ENCODE measurements around the gene CASQ2.

Gene CASQ2

DNA sequence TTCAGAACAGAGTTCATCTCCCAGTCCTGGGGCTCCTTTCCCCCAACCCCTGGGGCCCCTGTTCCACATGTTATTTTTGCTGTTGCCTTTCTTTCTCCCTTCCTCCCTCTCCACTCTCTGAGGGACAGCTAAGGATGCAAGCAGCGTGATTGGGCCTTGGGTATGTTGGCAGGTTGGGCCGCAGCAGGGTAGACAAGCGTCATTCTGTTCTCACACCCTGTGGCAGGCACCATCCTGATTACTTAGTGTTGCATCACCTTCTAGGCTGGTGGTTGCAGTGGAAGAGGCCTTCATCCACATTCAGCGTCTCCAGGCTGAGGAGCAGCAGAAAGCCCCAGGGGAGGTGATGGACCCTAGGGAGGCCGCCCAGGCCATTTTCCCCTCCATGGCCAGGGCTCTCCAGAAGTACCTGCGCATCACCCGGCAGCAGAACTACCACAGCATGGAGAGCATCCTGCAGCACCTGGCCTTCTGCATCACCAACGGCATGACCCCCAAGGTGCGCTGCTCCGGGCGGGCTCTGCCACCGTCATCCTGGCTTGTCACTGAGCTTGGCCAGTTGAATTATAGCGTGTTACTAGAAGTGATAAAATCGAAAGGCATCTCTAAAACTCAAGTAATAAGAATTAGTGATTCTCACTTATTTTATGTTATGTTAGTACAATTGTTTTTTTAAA, 83.3 kb downstream of the CASQ2 start:
- DNase-seq = no peak

- DNase-seq = no peak
Measured at GRCh38 chr1:115682792-115683191, 85.7 kb downstream of the CASQ2 start.

DNA sequence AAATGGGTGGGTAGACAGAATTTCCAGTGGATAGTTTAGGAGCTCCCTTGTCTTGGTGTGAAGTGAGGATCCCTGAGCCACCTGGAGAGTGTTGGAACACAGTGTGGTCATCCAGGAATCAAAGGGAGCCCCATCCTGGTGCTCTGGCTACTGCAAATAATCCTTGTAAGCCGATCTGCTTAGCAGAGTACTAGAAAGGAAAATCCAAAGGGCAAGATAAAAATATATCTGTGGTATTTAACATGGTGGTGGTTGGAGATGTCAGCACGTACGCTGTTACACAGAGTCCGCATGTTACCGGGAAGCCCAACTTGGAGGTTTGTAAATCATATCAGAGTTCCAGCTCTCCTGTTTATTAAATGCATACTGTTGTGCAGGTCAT, 87.8 kb downstream of the CASQ2 start:
- DNase-seq = no peak

DNA sequence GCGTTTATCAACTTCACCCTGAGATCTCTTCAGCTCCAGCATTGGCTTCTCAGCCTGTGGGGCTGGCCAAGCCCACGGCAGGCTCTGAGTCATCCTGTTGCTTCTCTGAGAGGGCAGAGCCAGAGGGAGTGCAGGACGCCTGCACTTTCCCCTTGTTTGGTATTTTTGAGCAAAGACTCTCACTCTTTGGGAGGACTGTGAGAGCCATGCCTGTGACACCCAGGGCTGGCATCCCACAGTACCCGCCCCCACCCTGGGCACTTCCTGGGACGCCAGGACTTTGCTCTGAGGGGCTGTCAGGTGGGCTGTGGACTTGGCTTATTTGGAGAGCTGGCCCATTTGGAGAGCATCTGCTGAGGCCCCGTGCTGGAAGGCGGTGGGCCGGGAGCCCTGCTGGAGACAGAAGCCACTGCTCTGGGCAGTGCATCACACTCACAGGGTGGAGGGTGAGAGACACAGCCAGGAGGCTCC, 89.3 kb downstream of the CASQ2 start:
- DNase-seq = no peak

GRCh38 chr1:115678141-115678540, 90.4 kb downstream of the CASQ2 start:
- DNase-seq = no peak

DNA sequence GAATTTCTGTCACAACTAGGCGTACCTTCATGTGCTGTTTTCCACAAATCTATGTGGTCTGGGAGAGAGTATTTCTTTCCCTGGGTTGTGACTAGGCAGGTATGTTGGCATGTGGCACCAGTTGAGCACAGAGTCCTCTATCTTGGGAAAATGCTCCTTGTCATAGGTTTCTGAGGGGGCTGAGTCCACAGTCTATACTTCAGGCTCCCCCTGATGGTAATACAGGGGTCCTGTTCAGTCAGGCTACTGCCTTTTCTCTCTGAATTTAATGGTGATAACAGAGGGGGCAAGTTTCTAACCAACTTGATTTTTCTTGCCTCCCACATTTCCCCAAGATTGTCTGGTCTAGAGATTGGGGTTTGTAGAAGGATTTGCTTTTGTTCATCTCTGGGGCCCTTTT, 90.9 kb downstream of the CASQ2 start:
- DNase-seq = no peak

- DNase-seq = no peak
Measured at GRCh38 chr1:115677182-115677555, 91.3 kb downstream of the CASQ2 start.

GRCh38 chr1:115676498-115677181, 91.9 kb downstream of the CASQ2 start:
- DNase-seq = no peak

DNA sequence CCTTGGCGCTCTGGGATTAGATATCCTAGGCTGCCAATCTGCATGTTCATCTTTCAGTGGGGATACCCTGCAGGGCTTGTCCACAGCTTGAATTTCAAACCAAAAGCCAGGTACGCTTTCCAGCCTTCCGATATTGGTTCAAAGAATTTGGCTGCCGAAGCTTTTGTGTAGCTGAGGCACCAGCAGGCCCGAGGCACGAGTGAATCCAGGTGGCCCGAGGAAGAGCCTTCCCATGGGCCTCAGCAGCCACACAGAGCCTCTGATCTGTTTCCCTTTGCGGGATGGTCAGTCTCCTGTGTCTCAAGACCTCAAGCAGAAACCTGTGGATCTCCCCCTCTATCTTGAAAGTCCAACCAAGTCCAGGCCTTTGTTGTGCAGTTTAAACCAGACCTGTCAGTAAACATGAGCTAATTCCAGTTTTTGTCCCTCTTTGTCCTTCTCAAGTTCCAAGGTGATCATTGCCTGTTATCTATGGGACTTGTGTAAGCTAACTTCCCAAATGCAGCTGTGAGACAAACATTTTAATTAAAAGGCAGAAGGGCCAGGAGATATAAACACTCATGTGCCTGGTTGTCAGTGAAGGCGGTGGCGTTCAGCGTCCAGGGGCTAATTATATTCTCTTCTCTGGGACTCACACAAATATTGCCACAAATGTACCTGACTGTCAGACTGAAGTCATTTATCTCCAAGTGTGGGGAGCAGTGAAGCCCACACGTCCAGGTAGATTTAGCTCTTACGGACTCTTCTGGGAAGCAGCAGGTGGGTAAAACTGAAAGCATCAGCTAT, 96.1 kb downstream of the CASQ2 start:
- DNase-seq = no peak

DNA sequence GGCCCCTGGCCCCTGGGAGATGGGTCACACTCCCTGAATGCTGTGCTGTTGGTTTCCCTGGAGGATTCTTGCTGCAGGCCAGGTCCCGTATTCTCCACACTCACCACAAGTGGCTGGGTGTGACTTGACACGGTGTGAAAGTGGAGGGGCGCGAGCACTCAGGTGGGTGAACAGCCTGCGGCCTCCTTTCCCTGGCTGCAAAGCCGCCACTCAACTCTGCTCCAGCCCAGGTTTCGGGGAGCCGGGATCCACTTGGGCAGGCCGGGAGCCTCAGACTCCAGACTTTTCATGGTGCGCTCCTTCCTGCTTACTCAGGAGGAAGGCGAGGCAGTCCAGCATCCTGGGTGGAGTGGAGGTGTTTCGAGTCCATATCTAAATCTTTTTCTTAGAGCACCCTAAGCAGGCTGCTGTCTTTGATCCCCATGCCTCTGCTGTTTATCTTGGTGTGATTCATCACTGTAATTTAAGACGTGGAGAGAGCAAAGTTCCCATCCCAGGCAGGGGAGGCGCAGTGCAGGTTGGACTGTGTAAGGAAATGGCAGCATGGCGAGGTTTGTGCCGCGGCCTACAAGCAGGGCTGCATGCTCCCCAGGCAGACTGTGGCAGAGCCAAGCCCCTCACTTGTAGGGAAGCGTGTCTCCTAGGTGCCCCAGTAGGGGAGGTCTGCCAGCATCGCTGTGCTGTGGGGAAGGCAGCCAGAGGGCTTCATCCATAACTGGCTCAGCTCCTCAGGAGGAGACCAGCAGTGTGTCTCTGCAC, 97.2 kb downstream of the CASQ2 start:
- no peak for DNase-seq

DNA sequence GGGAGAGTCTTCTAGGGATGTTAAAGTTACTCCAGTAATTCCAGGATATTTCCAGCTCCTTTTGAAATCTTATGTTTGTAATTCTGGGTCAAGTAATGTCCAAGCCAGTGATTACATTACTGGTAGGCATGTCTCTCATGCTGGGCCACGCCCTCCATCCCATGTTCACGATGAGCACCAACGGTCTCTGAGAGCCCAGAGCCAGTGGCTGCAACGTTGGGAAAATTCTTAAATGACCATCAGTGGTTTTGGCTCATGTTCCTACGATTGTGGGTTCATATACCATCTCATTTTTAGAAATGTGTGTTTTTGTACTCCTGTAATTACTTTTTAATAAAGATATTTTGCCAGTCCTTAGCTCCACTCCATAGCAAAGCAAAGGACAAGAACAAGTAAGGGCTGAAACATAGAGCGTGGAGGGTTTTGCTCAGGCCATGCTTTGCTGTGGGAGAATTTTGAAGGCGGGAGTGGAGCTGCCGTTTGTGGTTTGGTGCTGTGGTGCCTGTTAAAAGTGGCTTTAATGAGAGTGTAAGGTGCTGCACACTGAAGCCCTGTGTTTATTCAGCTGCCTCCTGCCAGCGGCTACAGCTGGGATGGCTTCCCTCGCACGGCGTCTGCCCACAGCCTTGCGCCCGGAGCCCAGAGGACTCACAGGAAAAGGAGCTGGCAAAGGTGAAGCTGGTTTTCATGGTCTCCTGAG, 97.9 kb downstream of the CASQ2 start:
- DNase-seq = no peak

DNA sequence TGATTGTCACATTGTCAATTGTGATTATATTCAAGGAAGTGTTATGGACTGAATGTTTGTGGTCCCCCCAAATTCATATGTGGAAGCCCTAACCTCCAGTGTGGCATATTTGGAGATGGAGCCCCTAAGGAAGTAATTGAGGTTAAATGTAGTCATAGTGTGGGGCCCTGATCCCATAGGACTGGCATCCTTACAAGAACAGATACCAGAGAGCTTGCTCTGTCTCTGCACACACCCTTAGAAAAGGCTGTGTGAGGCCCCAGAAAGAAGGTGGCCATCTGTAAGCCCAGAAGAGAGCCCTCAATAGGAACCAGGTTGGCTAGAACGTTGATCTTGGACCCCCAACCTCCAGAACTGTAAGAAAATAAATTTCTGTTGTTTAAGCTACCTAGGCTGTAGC, 98.6 kb downstream of the CASQ2 start:
- no peak for DNase-seq

- DNase-seq = no peak
Measured at GRCh38 chr1:115669002-115669673, 99.4 kb downstream of the CASQ2 start.

- DNase-seq = no peak
Measured at GRCh38 chr1:115668579-115668978, 99.9 kb downstream of the CASQ2 start.

DNA sequence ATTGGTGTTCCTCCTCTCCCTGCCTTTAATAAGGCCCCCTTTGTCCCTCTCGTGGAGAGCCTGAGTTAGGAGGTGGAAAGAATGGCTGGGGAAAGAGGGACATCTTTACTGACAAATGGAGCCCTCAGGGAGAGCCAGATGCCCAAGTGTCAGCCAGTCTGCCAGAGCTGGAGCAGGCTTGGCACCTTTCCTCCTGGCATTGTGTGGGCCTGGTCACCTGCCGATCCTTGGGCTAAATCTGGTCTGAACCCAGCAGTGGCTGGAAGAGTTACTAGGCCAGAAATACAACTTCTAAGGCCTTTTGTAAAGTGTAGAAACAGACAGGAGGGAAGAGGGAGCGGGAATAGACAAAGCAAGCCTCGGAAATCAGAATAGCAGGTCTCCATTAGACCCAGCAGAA, 101.8 kb downstream of the CASQ2 start:
- DNase-seq = no peak

DNA sequence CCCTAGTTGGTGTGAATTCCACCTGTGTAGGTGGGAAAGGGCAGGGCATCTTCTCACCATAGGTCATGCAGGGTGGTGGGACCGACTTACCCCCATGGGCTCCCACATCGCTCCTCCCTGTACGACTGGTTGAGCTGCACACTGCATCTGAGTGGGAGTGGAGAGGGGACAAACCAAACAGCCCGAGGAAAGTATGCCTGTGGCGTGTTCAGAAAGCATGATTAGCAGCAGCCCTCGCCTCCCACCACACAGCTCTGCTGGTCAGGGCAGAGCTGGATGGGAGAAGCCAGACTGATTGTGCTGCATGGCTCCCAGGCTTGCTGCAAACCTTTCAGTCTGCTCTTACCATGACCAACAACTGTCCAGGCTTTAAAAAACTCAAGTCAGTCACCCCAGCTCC, 102.3 kb downstream of the CASQ2 start:
- no peak for DNase-seq

DNA sequence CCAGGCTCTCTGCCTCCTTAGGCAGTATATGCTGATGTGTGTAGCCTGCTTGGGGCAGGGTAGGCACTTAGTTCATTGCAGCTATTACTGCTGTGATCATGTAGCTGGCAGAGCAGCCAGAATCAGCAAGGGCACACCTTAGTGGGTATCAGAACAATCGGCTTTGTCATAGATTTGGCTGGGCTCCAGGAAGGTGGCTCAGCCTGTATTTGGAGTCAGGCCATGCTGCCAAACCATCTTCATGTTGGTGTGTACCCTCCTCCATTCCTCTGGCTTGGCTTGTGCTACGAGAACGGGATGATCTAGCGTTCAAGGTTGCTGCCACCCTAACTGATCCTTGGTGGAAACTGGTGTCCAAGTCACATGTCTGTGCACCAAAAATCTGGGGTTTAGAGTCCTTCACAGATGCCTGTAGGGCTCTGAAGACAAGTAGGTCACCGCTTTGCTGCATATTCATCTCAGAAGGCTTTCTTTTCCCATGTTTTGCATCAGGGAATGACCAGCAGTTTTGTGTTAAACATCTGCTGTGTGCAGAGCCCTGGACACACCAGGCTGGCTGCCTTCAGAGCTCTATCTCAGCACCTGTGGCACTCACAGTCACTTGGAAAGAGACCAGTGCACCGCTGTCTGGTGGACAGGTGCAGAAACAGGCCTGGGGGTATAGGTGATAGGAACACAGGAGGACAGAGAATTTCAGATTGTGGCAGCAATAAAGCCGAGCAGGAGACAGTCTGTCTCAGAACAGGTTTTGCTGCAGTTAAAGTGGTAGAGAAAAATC, 103.0 kb downstream of the CASQ2 start:
- no peak for DNase-seq

DNA sequence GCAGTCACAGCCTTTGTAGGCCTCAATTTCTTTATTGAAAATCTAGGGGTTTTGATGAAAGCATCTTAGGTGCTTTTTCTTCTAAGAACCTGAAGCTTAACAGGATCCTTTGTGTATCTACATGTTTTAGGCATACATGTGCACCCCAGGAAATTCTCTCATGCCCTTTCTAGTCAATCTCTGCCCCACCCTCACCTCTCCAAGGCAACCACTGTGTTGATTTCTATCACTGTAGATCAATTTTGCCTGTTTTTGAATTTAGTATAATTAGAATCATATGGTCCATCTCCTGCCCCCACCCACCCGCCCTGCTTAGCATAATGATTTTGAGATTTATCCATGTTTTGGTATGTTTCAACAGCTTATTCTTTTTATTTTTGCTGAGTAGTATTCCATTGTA, 107.4 kb downstream of the CASQ2 start:
- no peak for DNase-seq

GRCh38 chr1:115660151-115660550, 108.4 kb downstream of the CASQ2 start:
- DNase-seq = no peak

DNA sequence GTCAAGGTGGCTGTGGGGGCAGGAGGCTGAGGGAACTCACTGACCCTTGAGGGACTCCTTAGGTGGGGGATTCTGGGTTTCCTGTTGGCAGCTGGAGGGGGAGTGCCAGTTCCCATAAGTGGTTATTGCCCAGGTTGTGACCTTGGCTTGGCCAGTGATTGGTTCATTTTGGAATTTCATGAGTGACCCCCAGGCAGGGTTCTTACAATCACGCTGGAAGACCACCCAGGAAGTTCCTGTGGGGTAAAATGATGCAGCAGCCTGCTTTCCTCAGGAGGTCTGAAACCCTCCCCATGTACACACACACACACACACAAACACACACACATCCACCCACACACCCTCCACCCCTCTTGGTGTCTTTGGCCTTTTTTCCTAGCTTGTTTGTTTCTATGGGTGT, 109.9 kb downstream of the CASQ2 start:
- no peak for DNase-seq

DNA sequence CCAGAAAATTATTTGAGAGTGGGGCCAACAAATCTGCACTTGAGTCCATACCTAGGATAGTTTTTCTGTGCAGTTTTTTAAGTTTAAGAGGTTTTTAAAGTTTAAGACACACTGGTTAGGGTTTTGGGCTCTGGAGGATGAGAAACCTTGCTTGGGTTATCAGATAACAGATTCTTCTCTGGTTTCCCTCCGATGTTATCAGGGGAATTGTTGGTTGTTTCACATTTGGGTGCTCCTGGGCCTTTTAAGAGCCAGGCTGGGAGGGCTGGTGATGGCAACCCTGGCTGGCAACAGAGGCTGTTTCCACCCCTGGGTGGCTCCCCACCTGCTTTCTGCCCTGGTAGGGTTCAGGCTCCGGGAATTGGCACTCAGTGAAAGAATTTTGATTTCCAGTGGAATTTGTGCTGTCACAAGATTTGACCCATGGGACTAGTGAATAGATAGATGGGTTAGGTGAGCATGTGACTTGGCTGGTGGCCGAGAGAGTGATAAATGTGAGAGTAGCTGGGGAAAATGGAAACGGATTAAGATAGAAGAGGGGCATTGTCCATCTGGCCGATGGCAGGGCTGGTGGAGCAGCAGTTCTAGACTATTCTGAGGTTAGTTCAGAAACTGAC, 111.9 kb downstream of the CASQ2 start:
- no peak for DNase-seq

Measured in NCI-H1694 treated with DMSO at 0.1 percent for 48 hours (cell line).